ENCODE data around the gene P4HTM.

Gene P4HTM

GRCh38 chr3:49013113-49013737, 23.2 kb downstream of the P4HTM start:
- H3K27me3 Mint-ChIP-seq, result no peaks in the 10 kb centered on the region
- no peak for ATAC-seq
- peaks cover 65% of the 10 kb centered on the region for H3K4me1 Mint-ChIP-seq
- H3K36me3 Mint-ChIP-seq, result peaks cover 49% of the 10 kb centered on the region
- no peak overlapping the region for H3K27ac Mint-ChIP-seq
- H3K9me3 Mint-ChIP-seq, result no peaks in the 10 kb centered on the region
- no peak overlapping the region for H3K4me3 Mint-ChIP-seq

GRCh38 chr3:49013738-49014660, 24.0 kb downstream of the P4HTM start:
- no peak overlapping the region for H3K4me3 Mint-ChIP-seq
- H3K9me3 Mint-ChIP-seq, result no peaks in the 10 kb centered on the region
- peaks cover 62% of the 10 kb centered on the region for H3K4me1 Mint-ChIP-seq

GRCh38 chr3:49015072-49015471, 25.0 kb downstream of the P4HTM start:
- Mint-ChIP-seq H3K36me3 (peaks cover 36% of the 10 kb centered on the region), H3K27me3 (no peaks in the 10 kb centered on the region), H3K4me3 (no peak overlapping the region), H3K27ac (peak overlapping the region; percentile 40), H3K9me3 (no peaks in the 10 kb centered on the region), H3K4me1 (peaks cover 62% of the 10 kb centered on the region)
- ATAC-seq, result no peak

More at GRCh38 chr3:49013738-49014660, 24.0 kb downstream of the P4HTM start:
- peak; percentile 61 for ATAC-seq
- H3K36me3 Mint-ChIP-seq, result peaks cover 41% of the 10 kb centered on the region
- no peaks in the 10 kb centered on the region for H3K27me3 Mint-ChIP-seq
- H3K27ac Mint-ChIP-seq, result no peak overlapping the region

GRCh38 chr3:49015765-49016164, 25.7 kb downstream of the P4HTM start:
- no peak overlapping the region for H3K27ac Mint-ChIP-seq
- H3K27me3 Mint-ChIP-seq, result no peaks in the 10 kb centered on the region
- ATAC-seq, result no peak
- peaks cover 65% of the 10 kb centered on the region for H3K4me1 Mint-ChIP-seq
- H3K9me3 Mint-ChIP-seq, result no peaks in the 10 kb centered on the region
- peaks cover 36% of the 10 kb centered on the region for H3K36me3 Mint-ChIP-seq
- H3K4me3 Mint-ChIP-seq, result no peak overlapping the region

- no peaks in the 10 kb centered on the region for H3K9me3 Mint-ChIP-seq
- peaks cover 32% of the 10 kb centered on the region for H3K36me3 Mint-ChIP-seq
- peak overlapping the region; percentile 93 for H3K4me3 Mint-ChIP-seq
- no peak for ATAC-seq
- peak overlapping the region; percentile 96 for H3K27ac Mint-ChIP-seq
- no peaks in the 10 kb centered on the region for H3K27me3 Mint-ChIP-seq
- peaks cover 62% of the 10 kb centered on the region for H3K4me1 Mint-ChIP-seq
Measured at GRCh38 chr3:49016414-49017228, 26.6 kb downstream of the P4HTM start.

GRCh38 chr3:49017229-49017970, 27.4 kb downstream of the P4HTM start:
- Mint-ChIP-seq H3K27me3 (no peaks in the 10 kb centered on the region), H3K4me1 (peaks cover 57% of the 10 kb centered on the region), H3K4me3 (peak overlapping the region; percentile 93), H3K9me3 (no peaks in the 10 kb centered on the region), H3K36me3 (peaks cover 28% of the 10 kb centered on the region), H3K27ac (peak overlapping the region; percentile 96)
- ATAC-seq, result no peak

GRCh38 chr3:49017971-49018706, 28.1 kb downstream of the P4HTM start, which contains the start of gene DALRD3:
Gene DALRD3, minus strand, starts transcription at chr3:49018580. Its CDS starts 16 bp downstream, at chr3:49018564.
- Mint-ChIP-seq H3K4me1 (peaks cover 63% of the 10 kb centered on the region), H3K27ac (peak within 1 kb of the TSS; percentile 96), H3K9me3 (no peaks in the 10 kb centered on the region), H3K4me3 (peak within 1 kb of the TSS; percentile 93), H3K27me3 (no peaks in the 10 kb centered on the region), H3K36me3 (peaks cover 34% of the 10 kb centered on the region)
- ATAC-seq, result peak; percentile 14

- ATAC-seq, result no peak
- Mint-ChIP-seq H3K4me3 (peak overlapping the region; percentile 93), H3K36me3 (peaks cover 34% of the 10 kb centered on the region), H3K27me3 (no peaks in the 10 kb centered on the region), H3K27ac (peak overlapping the region; percentile 96), H3K4me1 (peaks cover 63% of the 10 kb centered on the region), H3K9me3 (no peaks in the 10 kb centered on the region)
Measured at GRCh38 chr3:49018707-49019006, 28.6 kb downstream of the P4HTM start.

GRCh38 chr3:49019941-49020329, 29.9 kb downstream of the P4HTM start:
- peaks cover 63% of the 10 kb centered on the region for H3K4me1 Mint-ChIP-seq
- no peaks in the 10 kb centered on the region for H3K9me3 Mint-ChIP-seq
- peak overlapping the region; percentile 88 for H3K4me3 Mint-ChIP-seq
- no peak for ATAC-seq
- H3K27me3 Mint-ChIP-seq, result no peaks in the 10 kb centered on the region
- peaks cover 38% of the 10 kb centered on the region for H3K36me3 Mint-ChIP-seq
- H3K27ac Mint-ChIP-seq, result peak overlapping the region; percentile 96

GRCh38 chr3:49020330-49021212, 30.5 kb downstream of the P4HTM start:
- peaks cover 66% of the 10 kb centered on the region for H3K4me1 Mint-ChIP-seq
- peak overlapping the region; percentile 96 for H3K27ac Mint-ChIP-seq
- H3K4me3 Mint-ChIP-seq, result peak overlapping the region; percentile 88
- no peaks in the 10 kb centered on the region for H3K27me3 Mint-ChIP-seq
- H3K36me3 Mint-ChIP-seq, result peaks cover 38% of the 10 kb centered on the region
- H3K9me3 Mint-ChIP-seq, result no peaks in the 10 kb centered on the region
- ATAC-seq, result peak; percentile 1

GRCh38 chr3:49021213-49021812, 31.3 kb downstream of the P4HTM start:
- Mint-ChIP-seq H3K4me3 (peak overlapping the region; percentile 88), H3K27ac (peak overlapping the region; percentile 96), H3K9me3 (no peaks in the 10 kb centered on the region), H3K4me1 (peaks cover 73% of the 10 kb centered on the region), H3K27me3 (no peaks in the 10 kb centered on the region), H3K36me3 (peaks cover 42% of the 10 kb centered on the region)
- peak; percentile 78 for ATAC-seq

- no peaks in the 10 kb centered on the region for H3K9me3 Mint-ChIP-seq
- H3K36me3 Mint-ChIP-seq, result peaks cover 49% of the 10 kb centered on the region
- peak within 1 kb of the TSS; percentile 96 for H3K27ac Mint-ChIP-seq
- peak within 1 kb of the TSS; percentile 88 for H3K4me3 Mint-ChIP-seq
- no peaks in the 10 kb centered on the region for H3K27me3 Mint-ChIP-seq
- H3K4me1 Mint-ChIP-seq, result peaks cover 76% of the 10 kb centered on the region
- peak; percentile 83 for ATAC-seq
Measured at GRCh38 chr3:49021813-49022687, 32.0 kb downstream of the P4HTM start, which contains the start of gene NDUFAF3. Gene NDUFAF3, plus strand, starts transcription at chr3:49022121. Its CDS starts 24 bp downstream, at chr3:49022145.

All from stimulated activated memory B cell treated with anti-CD40 and anti-IgM and Interleukin-4, amounts not matched to agents 10 μg/mL and 1 μg/mL and 100 μg/mL, for 72 hours (primary cell).